GM18907 (cell line): ENCODE data around the gene MSH6.

Experiments used
- ATAC-seq: cut with Tn5 transposase; IDR thresholded peaks from one replicate; pipeline ENCODE4 v1.9.1; 2021; ENCODE audit warnings: mild to moderate bottlenecking, moderate library complexity; ENCODE audit not compliant: unreplicated experiment

Gene MSH6

GRCh38 chr2:47778698-47779425 lies 4.1 kb upstream of the MSH6 start:
- ATAC-seq, result no peak

DNA sequence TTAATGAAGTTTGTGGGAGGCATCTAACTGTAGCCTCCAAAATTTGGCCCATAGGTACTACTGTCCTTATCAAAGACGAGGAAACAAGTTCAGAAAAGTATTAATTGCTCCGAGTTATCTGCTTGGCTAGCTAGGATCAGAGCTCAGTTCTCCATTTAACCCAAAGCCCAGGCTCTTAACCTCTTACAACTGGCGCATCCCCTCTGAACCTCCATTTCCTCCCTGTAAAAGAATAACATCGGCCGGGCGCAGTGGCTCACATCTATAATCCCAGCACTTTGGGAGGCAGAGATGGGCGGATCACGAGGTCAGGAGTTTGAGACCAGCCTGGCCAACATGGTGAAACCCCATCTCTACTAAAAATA lies 3.5 kb upstream of the MSH6 start:
- ATAC-seq, result no peak

DNA sequence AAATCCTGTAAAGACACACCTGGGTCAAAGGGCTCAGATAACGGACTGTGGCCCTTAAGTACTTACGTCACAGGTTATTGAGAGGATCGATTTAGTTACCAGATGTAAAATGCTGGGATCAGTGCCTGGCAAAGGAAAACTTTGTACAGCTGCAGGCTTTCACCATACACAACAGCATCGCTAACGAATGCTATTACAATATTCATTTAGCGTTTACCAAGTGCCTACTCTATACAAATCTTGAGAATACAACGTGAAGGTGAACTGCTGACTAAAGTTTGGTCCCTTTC lies 619 bp upstream of the MSH6 start:
- ATAC-seq, result no peak

DNA sequence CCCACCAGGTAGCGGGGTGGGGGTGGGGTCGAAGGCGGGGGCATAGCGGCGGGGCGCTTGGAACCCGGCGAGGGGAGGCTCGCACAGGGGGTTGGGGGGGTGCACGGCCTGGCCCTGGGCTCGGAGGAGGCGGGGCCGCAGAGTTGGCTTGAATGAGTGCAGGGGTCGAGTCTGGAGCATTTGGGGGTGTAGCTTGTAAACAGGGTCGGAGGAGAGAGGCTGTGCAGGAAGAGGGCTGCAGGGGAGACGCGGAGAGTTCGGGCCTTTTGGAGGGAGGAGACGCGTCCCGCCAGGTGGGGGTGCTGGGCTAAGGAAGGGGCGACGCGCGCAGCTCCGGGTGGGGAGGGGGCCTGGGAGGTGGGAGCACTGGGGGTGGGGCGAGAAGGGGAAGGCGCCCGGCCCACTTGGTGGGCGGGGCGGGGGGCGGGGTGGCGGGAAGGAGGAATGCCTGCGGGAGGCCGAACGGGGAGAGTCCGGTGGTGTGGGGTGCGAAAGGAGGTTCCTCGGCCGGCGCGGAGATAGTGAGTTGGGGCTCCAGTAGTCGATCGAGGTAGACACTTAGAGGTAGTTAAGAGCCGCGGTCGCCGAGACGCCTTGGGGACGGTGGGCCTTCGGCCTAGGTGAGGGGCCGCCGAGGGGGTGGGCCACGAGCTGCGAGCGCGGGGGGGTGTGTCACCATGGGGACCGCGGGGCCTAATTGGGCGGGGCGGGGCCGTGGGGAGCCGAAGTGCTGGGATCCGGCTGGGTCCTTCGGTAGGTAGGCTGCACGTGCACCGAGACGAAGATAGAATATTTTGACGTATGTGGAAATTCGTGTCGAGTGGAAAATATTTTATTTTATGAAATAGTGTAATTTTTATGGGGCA lies 774 bp downstream of the MSH6 start:
- ATAC-seq, result peak; percentile 27

- ATAC-seq, result no peak
These were observed 1.5 kb downstream of the MSH6 start for GRCh38 chr2:47784352-47784851.

GRCh38 chr2:47785986-47786385 lies 3.0 kb downstream of the MSH6 start:
- ATAC-seq, result no peak

- ATAC-seq, result no peak
These were observed 13.2 kb downstream of the MSH6 start for GRCh38 chr2:47796090-47796697.

- no peak for ATAC-seq
These were observed 15.7 kb downstream of the MSH6 start for GRCh38 chr2:47798631-47799030.

DNA sequence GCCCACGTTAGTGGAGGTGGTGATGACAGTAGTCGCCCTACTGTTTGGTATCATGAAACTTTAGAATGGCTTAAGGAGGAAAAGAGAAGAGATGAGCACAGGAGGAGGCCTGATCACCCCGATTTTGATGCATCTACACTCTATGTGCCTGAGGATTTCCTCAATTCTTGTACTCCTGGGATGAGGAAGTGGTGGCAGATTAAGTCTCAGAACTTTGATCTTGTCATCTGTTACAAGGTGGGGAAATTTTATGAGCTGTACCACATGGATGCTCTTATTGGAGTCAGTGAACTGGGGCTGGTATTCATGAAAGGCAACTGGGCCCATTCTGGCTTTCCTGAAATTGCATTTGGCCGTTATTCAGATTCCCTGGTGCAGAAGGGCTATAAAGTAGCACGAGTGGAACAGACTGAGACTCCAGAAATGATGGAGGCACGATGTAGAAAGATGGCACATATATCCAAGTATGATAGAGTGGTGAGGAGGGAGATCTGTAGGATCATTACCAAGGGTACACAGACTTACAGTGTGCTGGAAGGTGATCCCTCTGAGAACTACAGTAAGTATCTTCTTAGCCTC lies 16.2 kb downstream of the MSH6 start:
- ATAC-seq, result no peak

GRCh38 chr2:47801118-47801517 lies 18.2 kb downstream of the MSH6 start:
- no peak for ATAC-seq

DNA sequence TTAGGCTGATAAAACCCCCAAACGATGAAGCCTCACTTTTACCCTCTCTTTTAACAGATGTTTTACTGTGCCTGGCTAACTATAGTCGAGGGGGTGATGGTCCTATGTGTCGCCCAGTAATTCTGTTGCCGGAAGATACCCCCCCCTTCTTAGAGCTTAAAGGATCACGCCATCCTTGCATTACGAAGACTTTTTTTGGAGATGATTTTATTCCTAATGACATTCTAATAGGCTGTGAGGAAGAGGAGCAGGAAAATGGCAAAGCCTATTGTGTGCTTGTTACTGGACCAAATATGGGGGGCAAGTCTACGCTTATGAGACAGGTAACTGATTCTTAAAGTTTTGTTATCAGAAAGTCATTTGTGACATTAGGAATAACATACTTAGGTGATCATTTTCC lies 20.4 kb downstream of the MSH6 start:
- no peak for ATAC-seq

DNA sequence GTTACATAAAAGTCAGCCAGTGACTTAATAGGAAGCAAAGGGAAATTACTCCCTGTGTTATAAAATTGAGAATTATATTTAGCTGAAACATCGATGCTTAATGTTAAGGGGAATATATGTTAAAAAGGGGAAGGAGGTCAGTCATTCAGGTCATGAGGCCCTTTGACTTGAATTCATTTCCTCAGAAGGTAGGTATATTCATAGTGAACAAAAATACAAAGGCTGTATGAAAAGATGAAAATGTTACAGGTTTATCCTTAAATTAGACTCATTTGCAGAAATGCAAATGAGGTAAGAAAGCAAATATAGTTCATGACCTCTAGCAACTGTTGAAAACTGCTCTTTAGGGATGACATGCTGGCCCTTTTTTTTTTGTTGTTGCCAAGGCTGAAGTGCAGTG lies 20.8 kb downstream of the MSH6 start:
- ATAC-seq, result no peak

GRCh38 chr2:47805850-47806249 lies 22.9 kb downstream of the MSH6 start:
- no peak for ATAC-seq

GRCh38 chr2:47808614-47809013 lies 25.7 kb downstream of the MSH6 start:
- ATAC-seq, result no peak

DNA sequence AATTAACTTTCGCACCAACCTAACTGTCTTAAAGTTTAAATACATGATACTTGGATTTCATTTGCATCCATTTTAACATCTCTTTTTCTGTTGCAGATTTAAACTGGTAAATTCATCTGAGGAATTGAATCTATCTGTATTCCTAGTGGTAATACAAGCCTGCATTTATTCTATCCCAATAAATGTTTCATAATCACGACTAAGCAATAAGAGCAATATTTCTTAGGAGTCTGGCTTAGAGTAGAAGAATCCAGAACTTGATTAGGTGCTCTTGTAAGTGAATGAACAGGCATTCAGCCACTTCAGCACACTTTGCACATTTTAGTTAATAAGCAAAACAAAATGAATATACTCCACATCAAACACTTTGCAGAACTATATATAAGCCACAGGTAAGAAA lies 27.0 kb downstream of the MSH6 start:
- no peak for ATAC-seq

DNA sequence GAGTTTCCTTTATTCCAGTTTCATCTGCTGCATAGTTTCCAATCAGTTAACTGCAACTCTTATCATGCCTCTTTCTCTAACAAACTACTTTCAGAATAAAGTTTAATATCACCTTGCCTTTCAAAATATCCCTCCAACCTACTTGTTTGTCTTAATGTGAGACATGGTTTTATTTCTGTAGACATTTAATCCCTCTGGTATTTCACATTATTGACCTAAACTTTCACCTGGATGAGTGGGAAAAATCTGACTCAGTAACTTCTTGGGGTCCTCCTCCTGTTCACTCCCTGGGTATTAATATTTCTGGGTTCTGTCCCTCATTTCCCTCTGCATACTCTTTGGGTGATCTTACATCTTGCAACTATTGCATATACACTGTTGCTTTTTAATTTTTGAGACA lies 27.9 kb downstream of the MSH6 start:
- ATAC-seq, result no peak

- no peak for ATAC-seq
These were observed 28.7 kb downstream of the MSH6 start for GRCh38 chr2:47811668-47812067.

DNA sequence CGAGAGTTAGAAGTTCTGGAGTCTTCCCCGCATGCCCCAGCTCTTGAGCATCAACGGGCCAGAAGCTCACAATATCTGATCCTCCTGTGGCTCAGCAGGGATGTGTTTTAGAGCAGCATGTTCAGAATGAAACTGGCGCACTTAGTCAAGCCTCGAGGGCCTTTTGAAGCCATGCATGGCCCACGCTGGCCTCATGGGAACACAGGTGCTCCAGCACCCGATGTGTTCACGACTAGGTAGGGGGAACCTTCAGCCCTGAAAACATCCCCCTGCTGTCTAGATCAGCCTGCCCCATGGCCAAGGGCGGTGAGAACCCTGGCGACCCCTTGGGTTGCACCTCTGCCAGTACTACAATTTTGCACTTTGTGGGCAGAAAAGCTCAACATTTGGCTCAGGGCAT lies 32.8 kb downstream of the MSH6 start:
- no peak for ATAC-seq

DNA sequence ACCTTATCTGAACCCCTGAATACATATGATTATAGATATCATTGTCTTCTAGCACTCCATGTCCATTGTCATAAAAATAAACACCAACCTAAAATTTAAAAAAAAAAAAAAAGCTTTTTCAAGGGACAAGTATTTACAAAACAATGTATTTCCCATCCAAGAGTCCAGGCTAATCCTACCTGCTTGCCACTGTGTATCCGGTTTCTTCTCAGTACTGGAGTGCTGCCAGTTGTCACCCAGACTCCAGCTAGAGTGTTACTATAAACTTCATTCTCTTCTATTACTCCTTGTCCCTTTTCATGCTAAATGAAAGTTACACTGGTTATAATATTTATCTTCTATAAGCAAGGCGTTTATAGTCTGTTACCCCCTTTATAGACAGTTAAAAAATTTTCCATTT lies 35.8 kb downstream of the MSH6 start:
- ATAC-seq, result no peak

- ATAC-seq, result no peak
These were observed 36.9 kb downstream of the MSH6 start for GRCh38 chr2:47819834-47820233.

GRCh38 chr2:47822518-47822917 lies 39.6 kb downstream of the MSH6 start:
- no peak for ATAC-seq

GRCh38 chr2:47833516-47833968 lies 50.6 kb downstream of the MSH6 start:
- ATAC-seq, result peak; percentile 61
